HEK293 (cell line): ENCODE results near the gene HHIP.

Experiments used
- GLI4 ChIP-seq: fragments of 450-650 bp; formaldehyde crosslinking; IDR thresholded peaks from 2 replicates; pipeline ENCODE4 v1.5.1; 2016; ENCODE audit warnings: missing biosample characterization, missing genetic modification characterization
- KLF1 ChIP-seq: fragments of 450-650 bp; formaldehyde crosslinking; IDR thresholded peaks from 2 replicates; pipeline ENCODE4 v1.5.1; 2016; ENCODE audit warnings: missing biosample characterization, missing genetic modification characterization
- SETDB1 ChIP-seq: IDR thresholded peaks from one replicate; pipeline ENCODE4 v1.6.1; 2017; ENCODE audit warnings: mild to moderate bottlenecking, low read length, moderate library complexity, mixed read lengths; ENCODE audit not compliant: insufficient read length
- YY1 ChIP-seq: fragments of 450-650 bp; formaldehyde crosslinking; IDR thresholded peaks from 2 replicates; pipeline ENCODE4 v1.5.1; 2018; ENCODE audit warnings: missing biosample characterization, missing genetic modification characterization
- ZNF133 ChIP-seq: fragments of 450-650 bp; formaldehyde crosslinking; IDR thresholded peaks from 2 replicates; pipeline ENCODE4 v1.5.1; 2016; ENCODE audit warnings: missing biosample characterization, missing genetic modification characterization
- ZNF221 ChIP-seq: fragments of 450-650 bp; formaldehyde crosslinking; IDR thresholded peaks from 2 replicates; pipeline ENCODE4 v1.5.1; 2017; ENCODE audit warnings: missing biosample characterization, missing genetic modification characterization, borderline replicate concordance
- ZNF274 ChIP-seq, 2 experiments: fragments of 200-500 bp in 1 of 2; fragments of 450-650 bp in 1 of 2; sonication (Bioruptor generic) in 1 of 2; formaldehyde crosslinking in 1 of 2; IDR thresholded peaks; 2 replicates each; pipeline versions ENCODE4 v1.5.1 to v1.6.1; 2014 to 2016; ENCODE audit warnings: borderline replicate concordance in 1 of 2, inconsistent platforms in 1 of 2, low read length in 1 of 2, missing biosample characterization in 1 of 2, missing genetic modification characterization in 1 of 2
- ZNF335 ChIP-seq: fragments of 450-650 bp; formaldehyde crosslinking; conservative IDR thresholded peaks from 2 replicates; pipeline ENCODE4 v1.5.1; 2016; ENCODE audit warnings: missing biosample characterization, missing genetic modification characterization
- ZNF571 ChIP-seq: fragments of 450-650 bp; formaldehyde crosslinking; IDR thresholded peaks from 2 replicates; pipeline ENCODE4 v1.5.0; 2017; ENCODE audit warnings: missing biosample characterization, missing genetic modification characterization
- ZNF785 ChIP-seq: fragments of 450-650 bp; formaldehyde crosslinking; IDR thresholded peaks from 2 replicates; pipeline ENCODE4 v1.5.1; 2016; ENCODE audit warnings: missing biosample characterization, missing genetic modification characterization
- TF ChIP-seq, protein P1 (sequence below): fragments of 450-650 bp; formaldehyde crosslinking; IDR thresholded peaks from 2 replicates; pipeline ENCODE4 v1.5.1; 2016; ENCODE audit warnings: missing biosample characterization, missing genetic modification characterization
- TF ChIP-seq, protein P2 (sequence below): fragments of 450-650 bp; formaldehyde crosslinking; IDR thresholded peaks from 2 replicates; pipeline ENCODE4 v1.5.1; 2016; ENCODE audit warnings: missing biosample characterization, missing genetic modification characterization
- TF ChIP-seq, protein P3 (sequence below): fragments of 450-650 bp; formaldehyde crosslinking; IDR thresholded peaks from 2 replicates; pipeline ENCODE4 v1.5.1; 2016; ENCODE audit warnings: missing biosample characterization, missing genetic modification characterization

DNA sequence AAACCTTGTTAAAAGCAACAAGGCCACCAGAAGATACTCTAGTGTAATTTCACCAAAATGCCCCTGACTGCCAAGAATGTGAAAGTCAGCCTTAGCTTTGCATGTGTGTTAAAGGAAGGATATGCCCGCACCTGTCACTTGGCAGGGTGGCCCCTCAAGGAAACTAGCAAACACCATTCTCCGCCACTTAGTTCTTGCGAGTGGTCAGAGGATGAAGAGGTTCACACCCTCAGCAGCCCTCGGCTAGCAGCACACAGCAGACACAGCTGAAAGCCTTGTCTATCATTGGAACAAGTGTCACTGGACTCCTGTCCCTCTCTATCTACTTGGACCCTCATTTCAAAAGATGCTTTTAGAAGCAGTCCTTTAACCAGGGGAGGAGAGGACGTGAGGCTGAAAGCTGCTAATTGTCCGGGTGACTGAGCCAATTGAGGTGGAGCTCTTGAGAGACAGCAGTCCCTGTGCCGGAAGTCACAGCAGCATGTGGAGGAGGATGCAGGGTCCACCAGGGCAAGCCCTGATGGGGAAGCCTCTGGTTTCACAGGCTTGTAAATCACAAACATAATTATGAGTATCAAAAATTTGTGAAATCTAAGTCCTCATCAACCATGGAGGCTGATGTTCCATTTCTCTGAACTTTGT, 18.0 kb downstream of the HHIP start:
- TF ChIP-seq, protein P1, sequence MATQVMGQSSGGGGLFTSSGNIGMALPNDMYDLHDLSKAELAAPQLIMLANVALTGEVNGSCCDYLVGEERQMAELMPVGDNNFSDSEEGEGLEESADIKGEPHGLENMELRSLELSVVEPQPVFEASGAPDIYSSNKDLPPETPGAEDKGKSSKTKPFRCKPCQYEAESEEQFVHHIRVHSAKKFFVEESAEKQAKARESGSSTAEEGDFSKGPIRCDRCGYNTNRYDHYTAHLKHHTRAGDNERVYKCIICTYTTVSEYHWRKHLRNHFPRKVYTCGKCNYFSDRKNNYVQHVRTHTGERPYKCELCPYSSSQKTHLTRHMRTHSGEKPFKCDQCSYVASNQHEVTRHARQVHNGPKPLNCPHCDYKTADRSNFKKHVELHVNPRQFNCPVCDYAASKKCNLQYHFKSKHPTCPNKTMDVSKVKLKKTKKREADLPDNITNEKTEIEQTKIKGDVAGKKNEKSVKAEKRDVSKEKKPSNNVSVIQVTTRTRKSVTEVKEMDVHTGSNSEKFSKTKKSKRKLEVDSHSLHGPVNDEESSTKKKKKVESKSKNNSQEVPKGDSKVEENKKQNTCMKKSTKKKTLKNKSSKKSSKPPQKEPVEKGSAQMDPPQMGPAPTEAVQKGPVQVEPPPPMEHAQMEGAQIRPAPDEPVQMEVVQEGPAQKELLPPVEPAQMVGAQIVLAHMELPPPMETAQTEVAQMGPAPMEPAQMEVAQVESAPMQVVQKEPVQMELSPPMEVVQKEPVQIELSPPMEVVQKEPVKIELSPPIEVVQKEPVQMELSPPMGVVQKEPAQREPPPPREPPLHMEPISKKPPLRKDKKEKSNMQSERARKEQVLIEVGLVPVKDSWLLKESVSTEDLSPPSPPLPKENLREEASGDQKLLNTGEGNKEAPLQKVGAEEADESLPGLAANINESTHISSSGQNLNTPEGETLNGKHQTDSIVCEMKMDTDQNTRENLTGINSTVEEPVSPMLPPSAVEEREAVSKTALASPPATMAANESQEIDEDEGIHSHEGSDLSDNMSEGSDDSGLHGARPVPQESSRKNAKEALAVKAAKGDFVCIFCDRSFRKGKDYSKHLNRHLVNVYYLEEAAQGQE = no peak
- TF ChIP-seq SETDB1 (no peak), YY1 (no peak), KLF1 (tag by site-specific recombination) (no peak), ZNF274 (IDR thresholded peaks at IDR 0.05; ENCODE audit: low read length) (no peak), ZNF274 (tag by site-specific recombination; IDR thresholded peaks at IDR 0.05; ENCODE audit: borderline replicate concordance) (no peak), ZNF133 (tag by site-specific recombination) (no peak), ZNF785 (tag by site-specific recombination) (no peak), GLI4 (no peak), ZNF571 (tag by site-specific recombination) (no peak), ZNF335 (tag by site-specific recombination) (no peak), ZNF221 (tag by site-specific recombination) (no peak)
- TF ChIP-seq, protein P2, sequence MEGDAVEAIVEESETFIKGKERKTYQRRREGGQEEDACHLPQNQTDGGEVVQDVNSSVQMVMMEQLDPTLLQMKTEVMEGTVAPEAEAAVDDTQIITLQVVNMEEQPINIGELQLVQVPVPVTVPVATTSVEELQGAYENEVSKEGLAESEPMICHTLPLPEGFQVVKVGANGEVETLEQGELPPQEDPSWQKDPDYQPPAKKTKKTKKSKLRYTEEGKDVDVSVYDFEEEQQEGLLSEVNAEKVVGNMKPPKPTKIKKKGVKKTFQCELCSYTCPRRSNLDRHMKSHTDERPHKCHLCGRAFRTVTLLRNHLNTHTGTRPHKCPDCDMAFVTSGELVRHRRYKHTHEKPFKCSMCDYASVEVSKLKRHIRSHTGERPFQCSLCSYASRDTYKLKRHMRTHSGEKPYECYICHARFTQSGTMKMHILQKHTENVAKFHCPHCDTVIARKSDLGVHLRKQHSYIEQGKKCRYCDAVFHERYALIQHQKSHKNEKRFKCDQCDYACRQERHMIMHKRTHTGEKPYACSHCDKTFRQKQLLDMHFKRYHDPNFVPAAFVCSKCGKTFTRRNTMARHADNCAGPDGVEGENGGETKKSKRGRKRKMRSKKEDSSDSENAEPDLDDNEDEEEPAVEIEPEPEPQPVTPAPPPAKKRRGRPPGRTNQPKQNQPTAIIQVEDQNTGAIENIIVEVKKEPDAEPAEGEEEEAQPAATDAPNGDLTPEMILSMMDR (tag by site-specific recombination) = no peak
- TF ChIP-seq, protein P3, sequence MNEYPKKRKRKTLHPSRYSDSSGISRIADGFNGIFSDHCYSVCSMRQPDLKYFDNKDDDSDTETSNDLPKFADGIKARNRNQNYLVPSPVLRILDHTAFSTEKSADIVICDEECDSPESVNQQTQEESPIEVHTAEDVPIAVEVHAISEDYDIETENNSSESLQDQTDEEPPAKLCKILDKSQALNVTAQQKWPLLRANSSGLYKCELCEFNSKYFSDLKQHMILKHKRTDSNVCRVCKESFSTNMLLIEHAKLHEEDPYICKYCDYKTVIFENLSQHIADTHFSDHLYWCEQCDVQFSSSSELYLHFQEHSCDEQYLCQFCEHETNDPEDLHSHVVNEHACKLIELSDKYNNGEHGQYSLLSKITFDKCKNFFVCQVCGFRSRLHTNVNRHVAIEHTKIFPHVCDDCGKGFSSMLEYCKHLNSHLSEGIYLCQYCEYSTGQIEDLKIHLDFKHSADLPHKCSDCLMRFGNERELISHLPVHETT = no peak
